HS-5 (cell line): Measurements from ENCODE around the gene TRIM38.
"Not testable (repeated sequence)": the region's sequence is repeated elsewhere in the genome, so short reads cannot be mapped to it uniquely, and the experiment has no call there.

Experiments used
- DNase-seq: peaks from one replicate; pipeline ENCODE4 v3.0.0-alpha.2; 2012; ENCODE audit warnings: low read depth

TRIM38 gene

GRCh38 chr6:25962149-25963127 is at the start of gene TRIM38:
TRIM38 (plus strand) TSS chr6:25962802; CDS start chr6:25966523, 3,721 bp downstream.
- peak; percentile 63 for DNase-seq

- DNase-seq: no peak
These were observed 48.9 kb upstream of the TRIM38 start for GRCh38 chr6:25913741-25914140.

GRCh38 chr6:25916330-25916729 is 46.3 kb upstream of the TRIM38 start:
- DNase-seq: no peak

- no peak for DNase-seq
These were observed 45.7 kb upstream of the TRIM38 start for GRCh38 chr6:25916789-25917490.

GRCh38 chr6:25918083-25918683 is 44.4 kb upstream of the TRIM38 start:
- no peak for DNase-seq

GRCh38 chr6:25919657-25920056 is 42.9 kb upstream of the TRIM38 start:
- DNase-seq: no peak

- DNase-seq: no peak
These were observed 40.9 kb upstream of the TRIM38 start for GRCh38 chr6:25921525-25922203.

- DNase-seq: peak; percentile 34
These were observed 40.3 kb upstream of the TRIM38 start for GRCh38 chr6:25922301-25922700.

GRCh38 chr6:25925876-25926275 is 36.7 kb upstream of the TRIM38 start:
- no peak for DNase-seq

- DNase-seq: no peak
These were observed 35.4 kb upstream of the TRIM38 start for GRCh38 chr6:25927178-25927577.

- no peak for DNase-seq
These were observed 34.8 kb upstream of the TRIM38 start for GRCh38 chr6:25927756-25928216.

GRCh38 chr6:25928562-25929324 is 33.9 kb upstream of the TRIM38 start:
- no peak for DNase-seq

- not testable (repeated sequence) for DNase-seq
These were observed 32.8 kb upstream of the TRIM38 start for GRCh38 chr6:25929785-25930184.

- DNase-seq: no peak
These were observed 31.8 kb upstream of the TRIM38 start, which contains the start of gene SLC17A2 for GRCh38 chr6:25930532-25931410. SLC17A2 (minus strand) TSS chr6:25930691; CDS start chr6:25925796, 4,895 bp downstream.

- DNase-seq: no peak
These were observed 31.2 kb upstream of the TRIM38 start for GRCh38 chr6:25931411-25931709.

- no peak for DNase-seq
These were observed 28.4 kb upstream of the TRIM38 start for GRCh38 chr6:25934156-25934555.

GRCh38 chr6:25934735-25935313 is 27.8 kb upstream of the TRIM38 start:
- peak; percentile 32 for DNase-seq

- no peak for DNase-seq
These were observed 26.6 kb upstream of the TRIM38 start for GRCh38 chr6:25935953-25936352.

- DNase-seq: no peak
These were observed 23.0 kb upstream of the TRIM38 start for GRCh38 chr6:25939593-25939992.
